ENCODE measurements around the gene CDKAL1.

DNA sequence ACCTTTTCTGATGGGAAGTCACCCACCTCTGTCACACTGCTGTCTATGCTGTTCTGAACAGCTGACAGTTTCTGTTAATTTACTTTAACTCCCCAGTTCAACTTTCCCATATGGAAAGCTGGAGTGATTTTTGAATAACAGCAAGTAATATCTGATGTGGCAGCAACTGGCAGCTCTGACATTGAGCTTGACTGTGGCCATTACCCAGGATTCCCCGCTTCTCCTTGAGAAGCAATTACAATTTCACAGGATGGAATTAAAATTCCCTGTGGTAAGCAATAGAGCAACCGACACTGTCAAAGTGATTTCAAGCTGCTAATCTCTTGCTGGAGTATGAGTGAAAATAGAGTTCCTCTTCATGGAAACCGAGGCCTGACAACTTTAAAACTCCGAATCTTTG, 711.2 kb downstream of the CDKAL1 start:
- TF ChIP-seq, protein P1, sequence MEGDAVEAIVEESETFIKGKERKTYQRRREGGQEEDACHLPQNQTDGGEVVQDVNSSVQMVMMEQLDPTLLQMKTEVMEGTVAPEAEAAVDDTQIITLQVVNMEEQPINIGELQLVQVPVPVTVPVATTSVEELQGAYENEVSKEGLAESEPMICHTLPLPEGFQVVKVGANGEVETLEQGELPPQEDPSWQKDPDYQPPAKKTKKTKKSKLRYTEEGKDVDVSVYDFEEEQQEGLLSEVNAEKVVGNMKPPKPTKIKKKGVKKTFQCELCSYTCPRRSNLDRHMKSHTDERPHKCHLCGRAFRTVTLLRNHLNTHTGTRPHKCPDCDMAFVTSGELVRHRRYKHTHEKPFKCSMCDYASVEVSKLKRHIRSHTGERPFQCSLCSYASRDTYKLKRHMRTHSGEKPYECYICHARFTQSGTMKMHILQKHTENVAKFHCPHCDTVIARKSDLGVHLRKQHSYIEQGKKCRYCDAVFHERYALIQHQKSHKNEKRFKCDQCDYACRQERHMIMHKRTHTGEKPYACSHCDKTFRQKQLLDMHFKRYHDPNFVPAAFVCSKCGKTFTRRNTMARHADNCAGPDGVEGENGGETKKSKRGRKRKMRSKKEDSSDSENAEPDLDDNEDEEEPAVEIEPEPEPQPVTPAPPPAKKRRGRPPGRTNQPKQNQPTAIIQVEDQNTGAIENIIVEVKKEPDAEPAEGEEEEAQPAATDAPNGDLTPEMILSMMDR (IDR thresholded peaks at IDR 0.05): no peak
- TF ChIP-seq POLR2A (IDR thresholded peaks at IDR 0.05): no peak
